ENCODE measurements around the gene LEF1.
"Not testable (repeated sequence)": the region's sequence is repeated elsewhere in the genome, so short reads cannot be mapped to it uniquely, and the experiment has no call there.

LEF1 gene

DNA sequence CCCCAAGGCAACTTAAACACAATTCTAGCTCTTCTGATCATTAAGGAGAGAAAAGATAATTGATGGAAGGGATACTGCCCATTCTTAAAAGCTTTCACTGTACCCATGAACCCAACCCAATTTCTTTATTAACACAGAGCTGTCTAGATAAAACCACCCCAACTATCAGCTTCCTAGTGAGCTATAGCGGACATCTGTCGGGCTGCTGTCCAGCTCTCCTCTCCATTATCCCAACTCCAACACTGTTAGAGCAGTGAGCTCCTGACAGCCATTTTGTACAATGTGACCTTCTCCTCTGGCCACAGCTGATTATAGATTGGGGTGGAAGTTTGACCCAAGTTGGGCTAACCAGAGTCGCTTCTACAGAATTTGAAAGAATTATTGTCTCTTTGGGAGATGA, 112.9 kb downstream of the LEF1 start:
- no peak for DNase-seq

DNA sequence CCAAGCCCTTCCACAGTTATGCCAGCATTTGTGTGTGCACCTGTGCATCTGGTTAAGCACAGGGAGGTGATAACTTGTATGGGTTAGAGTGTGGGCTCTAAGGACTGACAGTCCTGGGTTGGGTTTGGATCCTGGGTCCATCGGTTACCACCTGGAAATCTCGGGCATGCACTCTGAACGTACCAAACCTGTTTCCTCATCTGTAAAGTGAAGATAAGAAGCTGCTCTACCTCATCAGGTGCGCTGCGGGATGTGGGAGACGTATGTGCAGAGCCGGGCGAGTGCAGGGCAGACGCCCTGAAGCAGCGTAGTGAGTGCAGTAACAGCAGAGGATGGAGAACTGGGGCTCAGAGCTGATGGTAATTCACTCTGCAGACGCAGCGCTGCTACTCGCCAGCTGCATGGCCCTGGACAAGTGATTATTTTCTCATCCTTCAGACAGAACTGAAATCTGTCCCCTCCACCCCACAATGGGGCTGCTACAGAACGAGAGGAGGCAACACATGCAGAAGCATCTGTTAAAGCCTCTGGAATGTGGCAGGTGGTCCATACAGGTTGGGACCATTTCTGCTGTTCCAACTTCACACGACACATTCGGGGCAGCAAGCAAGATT, 114.6 kb downstream of the LEF1 start:
- DNase-seq, result no peak

DNA sequence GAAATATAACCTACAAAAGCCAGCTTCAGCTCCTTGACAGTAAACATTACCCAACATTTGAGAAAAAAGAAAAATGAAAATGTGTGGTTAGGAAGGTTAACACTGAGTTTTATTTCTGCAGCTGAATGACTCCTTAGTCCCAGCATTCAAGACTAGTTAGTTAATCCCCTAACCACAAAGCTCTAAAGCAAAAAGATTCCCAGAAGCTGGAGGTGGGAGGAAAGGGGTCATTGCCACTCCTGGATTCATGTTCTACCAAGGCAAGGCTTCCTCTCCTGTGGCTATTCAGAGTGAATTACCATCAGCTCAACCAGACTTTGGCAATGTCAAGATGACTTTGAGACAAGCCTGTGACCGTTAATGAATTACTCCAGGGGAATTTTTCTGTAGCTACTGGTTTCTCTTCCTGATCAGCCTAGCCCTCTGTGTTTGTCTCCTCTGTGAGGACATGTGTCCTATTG, 115.5 kb downstream of the LEF1 start:
- no peak for DNase-seq

DNA sequence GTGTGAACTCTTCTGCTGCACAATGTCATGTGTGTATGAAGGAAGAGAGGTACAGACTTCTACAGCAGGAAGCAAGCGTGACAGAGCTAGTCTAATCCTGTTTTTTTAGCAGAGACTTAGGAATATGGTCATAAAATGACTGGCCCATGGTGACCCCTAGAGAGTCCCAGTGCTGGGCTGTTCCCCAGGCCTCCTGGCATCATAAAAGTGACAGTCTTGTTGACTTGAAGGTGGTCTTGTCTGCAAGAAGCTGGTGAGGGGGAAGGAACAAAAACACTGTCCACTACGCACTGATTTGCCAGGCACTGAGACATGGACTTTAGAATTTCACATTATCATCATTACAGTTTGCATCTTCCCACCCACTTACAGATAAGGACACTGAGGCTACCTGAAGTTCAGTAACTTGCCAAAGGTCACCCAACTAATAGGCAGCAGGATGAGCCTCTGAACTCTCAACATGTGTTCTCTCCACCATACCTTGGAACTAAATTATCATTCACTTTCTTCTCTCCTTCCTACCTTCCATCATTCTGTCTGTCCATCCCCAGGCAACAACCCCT, 116.1 kb downstream of the LEF1 start:
- DNase-seq, result no peak

DNA sequence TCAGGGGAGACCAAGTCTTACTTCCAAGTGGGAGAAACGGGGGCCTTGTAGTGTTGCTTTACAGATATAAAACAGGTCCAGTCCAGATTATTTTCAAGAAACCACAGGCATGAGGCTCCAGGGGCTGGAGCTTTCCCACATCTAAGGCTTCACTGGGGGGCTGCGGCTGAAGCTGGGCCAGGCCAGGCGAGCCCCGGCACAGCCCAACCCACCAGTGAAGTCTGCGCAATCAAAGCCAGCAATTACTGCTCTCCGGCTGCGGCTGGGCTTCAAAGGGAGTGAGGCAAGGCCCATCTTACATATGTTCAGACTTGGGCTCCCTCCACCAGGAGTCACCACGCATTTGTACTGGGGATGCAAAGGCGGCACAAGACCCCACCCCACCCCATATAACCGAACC, 117.4 kb downstream of the LEF1 start:
- DNase-seq, result no peak

DNA sequence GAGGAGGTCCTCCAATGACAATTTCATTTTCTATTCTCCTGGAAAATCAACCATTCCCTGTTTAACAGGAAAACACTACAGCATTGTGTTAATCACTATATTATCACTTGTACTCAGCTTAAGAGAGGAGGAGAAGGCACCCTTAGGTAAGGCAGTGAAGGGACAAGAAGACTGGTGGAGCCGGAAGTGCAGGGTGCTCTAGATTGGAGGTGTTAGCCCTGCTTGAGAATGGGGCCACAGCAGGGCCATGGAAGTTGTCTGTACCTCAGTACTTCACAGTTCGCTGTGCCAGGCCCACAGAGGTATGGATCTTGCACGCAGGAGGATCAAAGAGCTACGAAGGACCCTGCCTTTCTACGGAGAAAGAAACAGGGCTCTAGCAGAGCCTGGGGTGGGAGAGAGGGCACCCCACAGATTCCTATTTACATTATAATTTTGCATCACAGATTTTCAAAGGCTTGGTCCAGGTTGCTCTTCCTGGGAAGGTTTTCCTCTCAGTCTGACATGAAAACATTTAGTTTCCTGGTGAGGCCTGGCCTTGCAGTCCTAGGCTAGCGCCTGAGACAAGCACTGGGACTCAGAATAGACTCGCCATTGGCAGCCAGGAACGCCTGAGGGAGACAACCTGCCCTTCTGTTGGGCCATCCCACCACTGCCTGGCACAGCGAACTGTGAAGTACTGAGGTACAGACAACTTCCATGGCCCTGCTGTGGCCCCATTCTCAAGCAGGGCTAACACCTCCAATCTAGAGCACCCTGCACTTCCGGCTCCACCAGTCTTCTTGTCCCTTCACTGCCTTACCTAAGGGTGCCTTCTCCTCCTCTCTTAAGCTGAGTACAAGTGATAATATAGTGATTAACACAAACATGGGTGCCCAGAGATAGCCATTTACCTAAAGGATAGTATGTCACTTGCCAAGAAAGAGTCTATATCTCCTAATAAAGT, 118.3 kb downstream of the LEF1 start:
- not testable (repeated sequence) for DNase-seq

DNA sequence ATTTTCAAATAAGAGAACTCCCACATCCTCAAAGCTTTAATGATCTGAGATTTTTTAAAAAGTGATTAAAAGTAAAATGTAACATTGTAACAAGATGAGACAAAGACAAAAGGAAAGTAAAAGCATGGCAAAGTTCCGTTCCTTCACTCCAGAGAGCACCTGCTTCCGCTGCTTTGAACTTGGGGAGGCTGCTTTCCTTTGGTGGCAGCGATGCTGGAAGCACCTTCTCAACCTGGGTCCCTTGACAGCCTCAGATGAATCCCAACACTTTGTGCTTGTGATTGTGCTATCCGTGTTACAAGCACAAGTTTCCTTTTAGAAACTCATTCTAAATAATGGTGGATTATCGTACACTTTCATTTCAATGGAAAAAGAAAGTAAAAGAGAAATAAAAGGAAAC, 119.3 kb downstream of the LEF1 start:
- DNase-seq, result no peak

DNA sequence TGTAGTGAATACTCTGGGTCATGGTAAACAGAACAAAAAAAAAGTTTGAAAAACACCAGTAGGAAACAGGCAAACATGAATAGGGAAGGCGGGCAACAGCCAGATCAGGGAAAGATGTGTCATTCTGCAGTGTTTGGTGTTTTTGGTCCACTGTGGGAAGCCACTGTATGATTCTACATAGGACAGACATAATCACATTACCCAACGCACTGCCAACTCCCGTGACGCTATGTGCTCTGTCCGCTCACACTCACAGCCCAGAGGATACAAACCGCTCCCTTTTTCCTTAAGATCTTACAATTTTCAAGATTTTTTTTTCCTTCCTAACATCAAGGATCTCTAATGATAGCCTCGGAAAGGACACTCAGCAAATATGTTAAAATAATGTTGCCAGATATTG, 119.7 kb downstream of the LEF1 start:
- DNase-seq, result no peak

DNA sequence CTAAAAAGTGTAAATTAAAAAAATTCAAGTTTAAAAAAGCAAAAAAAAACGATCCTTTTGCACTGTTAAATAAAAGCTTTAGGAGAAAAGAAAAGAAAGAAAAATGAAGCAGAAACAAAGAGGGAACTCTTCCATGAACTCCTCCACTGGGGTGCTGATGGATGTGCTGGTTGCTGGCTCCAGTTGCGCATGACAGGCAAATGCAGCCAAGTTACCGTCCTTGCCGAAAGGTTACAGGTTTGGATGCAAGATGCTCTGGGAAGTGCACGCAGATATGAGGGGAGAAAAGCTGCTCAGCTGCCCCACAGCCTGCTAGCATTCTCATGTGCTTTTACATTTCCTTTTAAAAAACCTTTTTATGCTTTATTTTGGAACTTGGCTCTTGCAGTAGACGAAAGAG, 120.6 kb downstream of the LEF1 start:
- DNase-seq, result no peak

DNA sequence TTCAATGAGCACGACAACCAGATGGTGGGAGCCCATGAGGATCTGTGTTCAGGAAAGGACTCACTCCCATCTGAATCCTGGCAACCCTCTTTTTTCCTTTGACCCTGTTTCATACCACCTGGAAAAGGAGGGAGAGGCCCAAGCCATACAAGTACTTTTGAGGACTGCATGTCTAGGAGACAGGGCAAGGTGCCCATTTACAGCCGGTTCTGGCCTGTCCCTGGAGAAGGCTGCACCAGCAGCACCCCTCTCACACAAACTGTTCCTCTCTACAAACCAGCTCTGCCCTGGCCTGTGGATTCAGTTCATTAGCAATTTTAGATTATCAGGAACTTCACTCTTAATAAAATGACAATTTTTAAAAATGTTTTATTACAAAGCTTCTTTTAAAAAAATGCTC, 121.5 kb downstream of the LEF1 start:
- DNase-seq, result no peak

DNA sequence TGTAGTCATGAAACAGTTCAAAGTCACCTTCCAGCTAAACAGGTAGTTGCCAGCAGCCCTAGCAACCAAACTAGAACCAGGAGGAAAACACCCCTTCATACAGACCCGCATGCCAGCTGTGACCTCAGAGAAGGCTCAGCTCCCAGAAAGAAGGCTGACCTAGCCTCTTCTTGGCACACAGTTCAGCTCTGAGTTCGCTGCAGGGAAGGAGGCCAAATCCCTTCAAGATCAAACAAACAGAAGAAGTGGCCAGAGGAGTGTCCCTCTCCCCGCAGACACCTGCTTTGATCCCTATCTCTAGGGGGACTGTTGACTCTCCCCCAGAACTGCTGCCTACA, 123.1 kb downstream of the LEF1 start:
- no peak for DNase-seq

DNA sequence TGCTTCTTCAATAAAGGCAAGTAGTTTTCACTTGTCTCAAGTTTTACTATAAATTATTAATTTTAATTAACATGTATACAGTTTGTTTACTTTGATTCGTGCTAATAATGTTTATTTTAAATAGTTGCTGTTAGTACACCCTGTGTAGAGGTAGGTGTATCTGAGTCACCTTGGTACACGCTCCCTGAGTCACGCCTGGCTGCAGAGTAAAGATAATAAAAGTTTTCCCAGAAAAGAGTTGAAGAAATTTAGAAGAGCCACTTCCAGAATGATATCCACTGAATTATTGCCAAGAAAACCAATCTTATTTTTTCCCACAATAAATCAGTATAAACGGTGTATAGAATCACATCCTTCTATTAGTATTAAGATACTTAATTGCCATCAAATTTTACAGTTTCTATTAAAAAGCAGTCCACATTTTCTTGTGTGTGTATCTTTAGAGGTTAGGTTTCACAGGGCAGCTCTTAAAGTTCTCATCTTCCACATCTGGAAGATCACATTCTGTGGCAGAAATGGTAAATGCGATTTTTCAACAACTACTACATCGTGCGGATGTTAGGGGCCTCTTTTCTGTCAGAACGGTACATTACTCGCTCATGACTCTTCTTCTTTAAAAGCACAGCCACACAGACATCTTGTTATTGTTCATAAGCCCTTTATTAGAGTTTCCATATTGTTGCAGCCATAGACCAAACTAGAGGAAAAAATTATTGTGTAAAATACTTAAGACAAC, 123.6 kb downstream of the LEF1 start:
- no peak for DNase-seq

DNA sequence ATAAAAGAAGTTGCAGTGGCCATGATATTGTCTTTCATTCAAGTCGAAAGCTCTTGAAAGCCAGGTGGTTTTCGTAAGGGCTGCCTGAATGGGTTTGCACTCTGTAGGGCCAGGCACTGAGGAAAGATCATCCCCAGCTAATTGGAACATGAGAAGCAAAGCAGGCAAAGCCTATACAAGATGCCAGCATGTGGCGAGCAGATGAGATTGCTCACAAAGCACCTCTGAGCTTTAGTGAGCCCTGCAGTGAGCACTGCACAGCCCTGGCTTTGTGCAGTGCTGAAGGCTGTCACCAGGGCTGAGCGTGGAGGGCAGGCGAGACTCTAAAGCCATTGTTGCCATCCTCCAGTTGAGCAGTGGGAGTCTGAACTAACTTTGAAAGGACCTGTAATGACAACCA, 125.2 kb downstream of the LEF1 start:
- no peak for DNase-seq

DNA sequence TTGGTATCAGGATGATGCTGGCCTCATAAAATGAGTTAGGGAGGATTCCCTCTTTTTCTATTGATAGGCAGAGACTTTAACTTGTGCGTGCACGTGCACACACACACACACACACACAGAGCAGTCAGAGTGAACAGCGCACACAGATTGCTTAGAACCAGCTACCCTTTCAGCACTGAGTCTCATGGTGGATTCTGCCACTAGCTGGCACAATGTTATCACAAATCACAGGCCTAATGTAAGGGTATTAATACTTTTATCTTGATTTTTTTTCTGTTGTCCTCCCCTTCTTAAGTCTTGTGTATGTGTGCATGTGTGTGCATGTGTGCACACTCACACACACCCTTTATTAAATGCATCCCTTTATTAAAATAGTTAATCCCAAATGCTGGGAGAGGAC, 125.8 kb downstream of the LEF1 start:
- no peak for DNase-seq

DNA sequence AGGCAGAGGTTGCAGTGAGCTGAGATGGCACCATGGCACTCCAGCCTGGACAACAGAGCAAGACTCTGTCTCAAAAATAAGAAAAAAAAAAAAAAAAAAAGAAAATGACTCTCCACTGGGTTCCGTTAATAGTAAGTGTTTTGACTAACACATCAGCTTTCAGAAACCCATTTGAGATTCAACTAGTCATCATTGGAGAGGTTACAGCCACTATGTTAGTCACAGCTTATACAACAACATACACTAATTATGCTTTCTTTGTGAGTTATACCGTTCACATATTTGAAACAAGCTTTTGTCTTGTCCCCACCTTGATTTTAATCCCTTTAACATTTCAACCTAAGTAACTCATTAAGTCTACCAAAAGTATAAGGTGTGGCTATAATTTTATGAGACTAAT, 130.8 kb downstream of the LEF1 start:
- DNase-seq, result no peak

DNA sequence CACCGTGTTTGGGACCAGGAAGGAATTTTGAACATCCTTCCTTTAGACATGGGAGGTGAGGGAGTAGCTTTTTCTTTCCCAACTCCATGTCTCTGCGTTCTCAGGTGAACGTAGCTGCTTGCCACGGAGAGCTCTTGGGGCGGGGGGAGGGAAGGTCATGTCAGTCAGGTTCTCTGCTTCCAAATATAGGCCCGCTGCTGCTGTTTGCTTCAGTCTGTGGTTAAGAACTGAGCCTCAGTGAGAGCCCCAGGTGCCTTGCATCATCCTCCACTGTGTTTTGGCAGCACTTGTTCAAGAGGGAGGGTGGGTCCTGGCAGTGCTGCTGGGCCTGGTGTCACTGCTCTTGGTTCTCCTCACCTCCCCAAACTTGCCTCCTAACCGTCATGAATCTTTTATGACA, 132.5 kb downstream of the LEF1 start:
- no peak for DNase-seq

DNA sequence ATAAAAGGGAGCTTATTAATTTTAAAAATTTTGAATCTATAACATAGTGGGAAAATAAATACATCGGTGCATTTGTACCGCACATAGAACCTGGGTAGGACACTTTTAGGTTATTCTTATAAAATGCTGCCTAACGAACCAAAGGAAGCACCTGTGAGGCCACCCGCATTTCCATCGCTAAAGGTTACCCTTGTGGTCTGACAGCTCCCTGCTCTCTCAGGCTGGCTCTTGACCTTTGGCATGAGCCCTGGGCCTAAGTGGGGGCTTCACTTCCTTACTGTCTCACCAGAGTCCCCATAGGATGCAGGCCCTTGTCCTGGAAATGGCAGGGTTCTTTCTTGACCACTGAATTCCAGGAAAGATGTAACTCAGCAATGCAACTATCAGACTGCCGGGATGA, 133.0 kb downstream of the LEF1 start:
- DNase-seq, result no peak

DNA sequence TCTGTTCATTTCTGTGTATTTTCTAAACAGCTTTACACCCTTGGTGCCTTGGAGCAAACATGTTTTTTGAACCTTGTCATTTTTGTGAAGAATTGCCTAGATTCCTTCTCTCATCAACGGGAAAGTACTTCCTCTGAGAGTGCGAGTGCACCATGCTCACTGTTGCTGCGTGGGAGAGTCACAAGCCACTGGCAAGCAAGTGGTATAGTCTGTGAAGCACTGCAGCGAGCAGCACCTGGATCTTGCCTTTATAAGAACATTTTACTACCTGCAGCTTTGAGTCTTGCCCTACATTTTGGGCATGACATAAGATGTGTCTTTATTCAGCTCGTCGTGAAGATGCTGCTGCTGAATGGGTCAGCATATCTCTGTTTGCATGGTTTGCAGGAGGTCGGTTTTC, 134.2 kb downstream of the LEF1 start:
- no peak for DNase-seq

DNA sequence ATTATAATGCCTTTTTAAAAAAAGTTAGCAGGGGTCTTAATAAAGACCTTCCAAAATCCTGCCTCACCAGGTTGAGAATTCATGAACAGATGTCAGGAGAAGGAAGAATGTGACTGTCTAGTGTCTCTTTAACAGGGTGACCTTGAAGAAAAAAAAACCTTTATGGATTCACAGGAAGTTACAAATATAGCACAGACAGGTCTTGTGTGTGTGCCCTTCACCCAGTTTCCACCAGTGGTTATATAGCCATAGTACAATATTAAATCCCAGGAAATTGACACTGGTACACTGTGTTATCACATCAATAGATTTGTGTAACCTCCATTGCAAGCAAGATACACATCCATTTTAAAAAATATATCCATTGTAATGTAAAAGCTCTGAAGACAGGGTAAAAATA, 135.4 kb downstream of the LEF1 start:
- no peak for DNase-seq

DNA sequence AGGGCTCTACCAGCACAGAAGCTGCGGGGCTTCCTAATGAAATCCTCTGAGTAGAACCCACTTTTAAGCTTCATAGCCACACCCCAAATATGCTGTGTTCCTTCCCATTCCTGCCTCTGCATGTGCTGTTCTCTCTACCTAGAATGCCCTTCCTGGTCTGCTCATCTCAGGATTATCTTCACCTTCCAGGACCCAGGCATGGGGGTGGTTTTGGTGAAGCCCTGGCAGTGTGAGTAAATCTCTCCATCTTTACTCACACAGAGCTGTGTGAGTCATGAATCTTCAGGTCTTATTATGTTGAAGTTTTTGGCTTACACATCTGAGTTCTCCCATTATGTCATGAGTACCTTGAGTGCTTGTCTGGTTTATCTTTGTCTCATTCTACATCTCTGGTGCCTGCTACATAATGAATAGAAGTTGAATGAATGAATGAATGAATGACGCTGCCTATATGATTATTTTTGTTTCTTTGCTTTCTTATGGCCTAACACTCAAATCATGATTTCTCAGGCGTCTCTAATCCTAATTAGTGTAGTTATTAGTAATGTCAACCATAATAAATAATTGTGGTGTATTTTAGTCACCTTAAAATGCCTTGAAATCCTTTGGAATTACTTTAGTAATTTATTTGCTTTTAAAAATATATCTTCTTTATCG, 137.2 kb downstream of the LEF1 start:
- no peak for DNase-seq

DNA sequence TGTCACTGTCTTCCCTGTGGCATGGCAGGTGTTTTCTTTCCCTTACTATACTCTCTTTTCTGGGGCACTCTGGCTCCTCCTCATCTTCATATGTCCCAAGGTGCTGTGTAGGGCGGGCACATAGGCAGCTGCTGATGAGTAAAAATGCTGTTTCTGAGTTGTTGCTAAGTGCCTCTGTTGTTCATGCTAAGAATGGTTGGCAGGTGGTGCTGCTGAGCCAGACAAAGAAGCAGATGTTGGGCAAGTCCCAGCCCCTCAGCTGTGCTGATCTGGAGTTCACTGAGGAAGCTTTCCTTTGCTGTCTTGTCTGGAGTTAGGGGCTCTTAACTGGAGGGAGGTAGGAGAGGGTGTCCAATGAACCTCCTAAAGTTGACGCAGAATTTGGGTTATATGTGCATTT, 138.4 kb downstream of the LEF1 start:
- DNase-seq, result no peak

DNA sequence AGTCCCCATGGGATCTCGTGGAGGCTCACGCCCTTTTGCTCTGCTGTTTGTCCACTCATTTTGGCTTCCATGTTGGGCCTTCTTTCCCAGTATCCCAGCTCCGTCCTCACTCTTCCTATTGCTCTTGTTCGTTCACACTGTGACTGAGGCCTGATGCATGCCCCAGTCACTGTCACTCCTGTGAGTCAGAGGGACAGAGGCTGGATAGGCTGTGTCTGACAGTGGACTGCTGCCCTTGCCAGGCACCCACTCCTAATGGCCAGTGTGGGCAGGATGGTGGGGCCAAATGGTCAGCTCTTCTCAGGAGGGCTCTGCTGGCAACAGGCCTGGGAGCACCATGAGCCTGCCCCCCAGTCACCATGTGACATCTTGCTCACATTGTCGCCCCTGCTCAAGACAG, 139.0 kb downstream of the LEF1 start:
- DNase-seq, result no peak

Data from T1000 (cell line).